ENCODE data around the gene GBA3. TPM values are rescaled to one million over a fixed set of nuclear protein-coding genes. Genes with fewer than 3 reads are reported as not detected.

The GBA3 gene
- total and polyA plus RNA-seq, 12 donors = not detected

- 75 to 76% methylated on average over 3 of the region's 3 CpGs for WGBS, 2 donors
- Histone ChIP-seq H3K27me3 (no peaks in the 10 kb centered on the region), H3K9me3 (no peaks in the 10 kb centered on the region), H3K4me3 (no peak overlapping the region), H3K27ac (no peak overlapping the region), H3K36me3 (no peaks in the 10 kb centered on the region), H3K4me1 (no peaks in the 10 kb centered on the region)
- intact Hi-C loops (cut with DNase I) = no loop called here
- ATAC-seq (no peak), DNase-seq (no peak)
- TF ChIP-seq CTCF (IDR thresholded peaks at IDR 0.05) = no peak
These were observed 41.1 kb downstream of the GBA3 start for GRCh38 chr4:22733816-22734215.

GRCh38 chr4:22736912-22737311 lies 44.2 kb downstream of the GBA3 start:
- no peaks in the 10 kb centered on the region for H3K27me3 ChIP-seq
- no peaks in the 10 kb centered on the region for H3K36me3 ChIP-seq
- H3K9me3 ChIP-seq = no peaks in the 10 kb centered on the region
- no peak for DNase-seq
- H3K4me1 ChIP-seq = no peaks in the 10 kb centered on the region
- intact Hi-C loops (cut with DNase I) = no loop called here
- no peak for TF ChIP-seq CTCF (IDR thresholded peaks at IDR 0.05)
- H3K4me3 ChIP-seq = no peak overlapping the region
- H3K27ac ChIP-seq = no peak overlapping the region
- no peak for ATAC-seq
- WGBS, 2 donors = 91% methylated on average over 2 of the region's 2 CpGs

GRCh38 chr4:22739968-22740367 lies 47.2 kb downstream of the GBA3 start:
- ATAC-seq = no peak
- Histone ChIP-seq H3K4me3 (no peak overlapping the region), H3K27me3 (no peaks in the 10 kb centered on the region), H3K27ac (no peak overlapping the region), H3K9me3 (no peaks in the 10 kb centered on the region), H3K4me1 (no peaks in the 10 kb centered on the region), H3K36me3 (no peaks in the 10 kb centered on the region)
- 48 to 56% methylated on average over 3 of the region's 3 CpGs for WGBS, 2 donors
- intact Hi-C loops (cut with DNase I) = no loop called here
- no peak for TF ChIP-seq CTCF (IDR thresholded peaks at IDR 0.05)
- no peak for DNase-seq

GRCh38 chr4:22741744-22742143 lies 49.0 kb downstream of the GBA3 start:
- Histone ChIP-seq H3K27ac (no peak overlapping the region), H3K9me3 (no peaks in the 10 kb centered on the region), H3K4me3 (no peak overlapping the region), H3K4me1 (peaks cover 0 to 3% (median 0%) of the 10 kb centered on the region in 9 donors), H3K36me3 (no peaks in the 10 kb centered on the region), H3K27me3 (no peaks in the 10 kb centered on the region)
- no peak for TF ChIP-seq CTCF (IDR thresholded peaks at IDR 0.05)
- ATAC-seq (no peak), DNase-seq (no peak)
- intact Hi-C loops (cut with DNase I) = no loop called here
- WGBS, 2 donors = 67 to 82% methylated on average over 3 of the region's 3 CpGs

GRCh38 chr4:22743290-22743689 lies 50.6 kb downstream of the GBA3 start:
- no peak overlapping the region for H3K4me3 ChIP-seq
- H3K9me3 ChIP-seq = no peaks in the 10 kb centered on the region
- intact Hi-C loops (cut with DNase I) = no loop called here
- no peaks in the 10 kb centered on the region for H3K27me3 ChIP-seq
- peaks cover 0 to 3% (median 0%) of the 10 kb centered on the region in 9 donors for H3K4me1 ChIP-seq
- WGBS, 2 donors = 92 to 93% methylated on average over 3 of the region's 3 CpGs
- DNase-seq = no peak
- no peaks in the 10 kb centered on the region for H3K36me3 ChIP-seq
- TF ChIP-seq CTCF (IDR thresholded peaks at IDR 0.05) = no peak
- no peak for ATAC-seq
- H3K27ac ChIP-seq = no peak overlapping the region
